ENCODE results near the gene DGKB.
"Not testable (repeated sequence)": the region's sequence is repeated elsewhere in the genome, so short reads cannot be mapped to it uniquely, and the experiment has no call there.

DGKB gene

GRCh38 chr7:14570750-14571607 is 331.6 kb downstream of the DGKB start:
- DNase-seq: no peak

- DNase-seq: no peak
These were observed 350.5 kb downstream of the DGKB start for GRCh38 chr7:14552060-14552459.

GRCh38 chr7:14551310-14551709 is 351.2 kb downstream of the DGKB start:
- no peak for DNase-seq

- DNase-seq: no peak
These were observed 359.9 kb downstream of the DGKB start for GRCh38 chr7:14542624-14543023.

- DNase-seq: no peak
These were observed 381.4 kb downstream of the DGKB start for GRCh38 chr7:14521183-14521582.

- DNase-seq: no peak
These were observed 392.3 kb downstream of the DGKB start for GRCh38 chr7:14510268-14510667.

- no peak for DNase-seq
These were observed 394.9 kb downstream of the DGKB start for GRCh38 chr7:14507617-14508016.

- DNase-seq: no peak
These were observed 396.6 kb downstream of the DGKB start for GRCh38 chr7:14505906-14506305.

- DNase-seq: no peak
These were observed 398.4 kb downstream of the DGKB start for GRCh38 chr7:14504134-14504533.

- no peak for DNase-seq
These were observed 398.9 kb downstream of the DGKB start for GRCh38 chr7:14503623-14504022.

- DNase-seq: no peak
These were observed 401.1 kb downstream of the DGKB start for GRCh38 chr7:14501436-14501835.

GRCh38 chr7:14497390-14497789 is 405.2 kb downstream of the DGKB start:
- DNase-seq: no peak

GRCh38 chr7:14495633-14496032 is 406.9 kb downstream of the DGKB start:
- DNase-seq: no peak

GRCh38 chr7:14487701-14488395 is 414.7 kb downstream of the DGKB start:
- no peak for DNase-seq

GRCh38 chr7:14483663-14484062 is 418.9 kb downstream of the DGKB start:
- no peak for DNase-seq

GRCh38 chr7:14480281-14480680 is 422.3 kb downstream of the DGKB start:
- no peak for DNase-seq

GRCh38 chr7:14478834-14479510 is 423.6 kb downstream of the DGKB start:
- no peak for DNase-seq

- DNase-seq: not testable (repeated sequence)
These were observed 440.8 kb downstream of the DGKB start for GRCh38 chr7:14461716-14462115.

- not testable (repeated sequence) for DNase-seq
These were observed 443.7 kb downstream of the DGKB start for GRCh38 chr7:14458846-14459245.

GRCh38 chr7:14457568-14458453 is 444.7 kb downstream of the DGKB start:
- DNase-seq: peak; percentile 79 to 89 (median 86)

- DNase-seq: no peak
These were observed 453.3 kb downstream of the DGKB start for GRCh38 chr7:14449291-14449690.

- no peak for DNase-seq
These were observed 455.7 kb downstream of the DGKB start for GRCh38 chr7:14446829-14447228.
